ENCODE measurements around the gene PPP1R2C.

- no peak for TF ChIP-seq TRIM28 (IDR thresholded peaks at IDR 0.05; ENCODE audit: borderline replicate concordance, low read length)
- TF ChIP-seq ZNF324 (tag by site-specific recombination; IDR thresholded peaks at IDR 0.05) = no peak
- TF ChIP-seq, protein P1, sequence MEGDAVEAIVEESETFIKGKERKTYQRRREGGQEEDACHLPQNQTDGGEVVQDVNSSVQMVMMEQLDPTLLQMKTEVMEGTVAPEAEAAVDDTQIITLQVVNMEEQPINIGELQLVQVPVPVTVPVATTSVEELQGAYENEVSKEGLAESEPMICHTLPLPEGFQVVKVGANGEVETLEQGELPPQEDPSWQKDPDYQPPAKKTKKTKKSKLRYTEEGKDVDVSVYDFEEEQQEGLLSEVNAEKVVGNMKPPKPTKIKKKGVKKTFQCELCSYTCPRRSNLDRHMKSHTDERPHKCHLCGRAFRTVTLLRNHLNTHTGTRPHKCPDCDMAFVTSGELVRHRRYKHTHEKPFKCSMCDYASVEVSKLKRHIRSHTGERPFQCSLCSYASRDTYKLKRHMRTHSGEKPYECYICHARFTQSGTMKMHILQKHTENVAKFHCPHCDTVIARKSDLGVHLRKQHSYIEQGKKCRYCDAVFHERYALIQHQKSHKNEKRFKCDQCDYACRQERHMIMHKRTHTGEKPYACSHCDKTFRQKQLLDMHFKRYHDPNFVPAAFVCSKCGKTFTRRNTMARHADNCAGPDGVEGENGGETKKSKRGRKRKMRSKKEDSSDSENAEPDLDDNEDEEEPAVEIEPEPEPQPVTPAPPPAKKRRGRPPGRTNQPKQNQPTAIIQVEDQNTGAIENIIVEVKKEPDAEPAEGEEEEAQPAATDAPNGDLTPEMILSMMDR (tag by site-specific recombination; IDR thresholded peaks at IDR 0.05) = no peak
- no peak for TF ChIP-seq TCF7L2 (IDR thresholded peaks at IDR 0.05; ENCODE audit: borderline replicate concordance, low read depth, low read length)
- TF ChIP-seq ZFP37 (tag by site-specific recombination; IDR thresholded peaks at IDR 0.05) = no peak
- TF ChIP-seq ZFP3 (tag by site-specific recombination; IDR thresholded peaks at IDR 0.05; ENCODE audit: low read depth) = no peak
- no peak for TF ChIP-seq ZNF514 (tag by site-specific recombination; IDR thresholded peaks at IDR 0.05)
- TF ChIP-seq SCRT2 (tag by site-specific recombination; IDR thresholded peaks at IDR 0.05) = no peak
- TF ChIP-seq SETDB1 (IDR thresholded peaks at IDR 0.05; ENCODE audit: insufficient read length, low read length) = no peak
- TF ChIP-seq ZFP41 (tag by site-specific recombination; IDR thresholded peaks at IDR 0.05; ENCODE audit: borderline replicate concordance) = no peak
Observed at GRCh38 chrX:42754603-42755002, 23.4 kb downstream of the PPP1R2C start.

Measured in HEK293 (cell line).